Mesothelial cell of epicardium (in vitro differentiated cells): ENCODE measurements around the gene SPAG16. TPM values are rescaled to one million over a fixed set of nuclear protein-coding genes. Genes with fewer than 3 reads are reported as not detected.

Source experiments
- DNase-seq, 2 experiments: peaks; one replicate each; pipeline ENCODE4 v3.0.0; 2021; ENCODE audit warnings: low spot score in 2 of 2; ENCODE audit not compliant: unreplicated experiment in 2 of 2
- H3K27ac Mint-ChIP-seq: 2 replicates; pipeline ENCODE4 v1.8.0; 2021; ENCODE audit warnings: mixed read lengths
- H3K27me3 Mint-ChIP-seq: 2 replicates; pipeline ENCODE4 v1.8.0; 2021; ENCODE audit warnings: low read depth, mixed read lengths
- H3K36me3 Mint-ChIP-seq: 2 replicates; pipeline ENCODE4 v1.8.0; 2021; ENCODE audit warnings: mixed read lengths
- H3K4me1 Mint-ChIP-seq: 2 replicates; pipeline ENCODE4 v1.8.0; 2021; ENCODE audit warnings: mixed read lengths
- H3K4me3 Mint-ChIP-seq: 2 replicates; pipeline ENCODE4 v1.8.0; 2021; ENCODE audit warnings: mild to moderate bottlenecking, moderate library complexity, mixed read lengths
- H3K9me3 Mint-ChIP-seq: 2 replicates; pipeline ENCODE4 v1.8.0; 2021; ENCODE audit warnings: mixed read lengths
- total RNA-seq: library from RNA; stranded (reverse); gene quantifications from 3 replicates; pipeline ENCODE4 v1.2.1, GENCODE V29; 2021
- TF ChIP-seq, protein P1 (sequence below): fragments of 200-600 bp; sonication (generic); IDR thresholded peaks from one replicate; pipeline ENCODE4 v1.5.0; 2021; ENCODE audit warnings: antibody characterized with exemption; ENCODE audit not compliant: unreplicated experiment

The SPAG16 gene
- total RNA-seq, 1 donor from 2014 or later, result 35.1 TPM

- no peak overlapping the region for H3K27ac Mint-ChIP-seq
- H3K4me3 Mint-ChIP-seq, result no peak overlapping the region
- DNase-seq, result no peak
- TF ChIP-seq, protein P1, sequence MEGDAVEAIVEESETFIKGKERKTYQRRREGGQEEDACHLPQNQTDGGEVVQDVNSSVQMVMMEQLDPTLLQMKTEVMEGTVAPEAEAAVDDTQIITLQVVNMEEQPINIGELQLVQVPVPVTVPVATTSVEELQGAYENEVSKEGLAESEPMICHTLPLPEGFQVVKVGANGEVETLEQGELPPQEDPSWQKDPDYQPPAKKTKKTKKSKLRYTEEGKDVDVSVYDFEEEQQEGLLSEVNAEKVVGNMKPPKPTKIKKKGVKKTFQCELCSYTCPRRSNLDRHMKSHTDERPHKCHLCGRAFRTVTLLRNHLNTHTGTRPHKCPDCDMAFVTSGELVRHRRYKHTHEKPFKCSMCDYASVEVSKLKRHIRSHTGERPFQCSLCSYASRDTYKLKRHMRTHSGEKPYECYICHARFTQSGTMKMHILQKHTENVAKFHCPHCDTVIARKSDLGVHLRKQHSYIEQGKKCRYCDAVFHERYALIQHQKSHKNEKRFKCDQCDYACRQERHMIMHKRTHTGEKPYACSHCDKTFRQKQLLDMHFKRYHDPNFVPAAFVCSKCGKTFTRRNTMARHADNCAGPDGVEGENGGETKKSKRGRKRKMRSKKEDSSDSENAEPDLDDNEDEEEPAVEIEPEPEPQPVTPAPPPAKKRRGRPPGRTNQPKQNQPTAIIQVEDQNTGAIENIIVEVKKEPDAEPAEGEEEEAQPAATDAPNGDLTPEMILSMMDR, result no peak
- H3K27me3 Mint-ChIP-seq, result no peaks in the 10 kb centered on the region
- peaks cover 9% of the 10 kb centered on the region for H3K36me3 Mint-ChIP-seq
- peaks cover 39% of the 10 kb centered on the region for H3K9me3 Mint-ChIP-seq
- no peaks in the 10 kb centered on the region for H3K4me1 Mint-ChIP-seq
These were observed 145.3 kb downstream of the SPAG16 start for GRCh38 chr2:213429516-213429915.

DNA sequence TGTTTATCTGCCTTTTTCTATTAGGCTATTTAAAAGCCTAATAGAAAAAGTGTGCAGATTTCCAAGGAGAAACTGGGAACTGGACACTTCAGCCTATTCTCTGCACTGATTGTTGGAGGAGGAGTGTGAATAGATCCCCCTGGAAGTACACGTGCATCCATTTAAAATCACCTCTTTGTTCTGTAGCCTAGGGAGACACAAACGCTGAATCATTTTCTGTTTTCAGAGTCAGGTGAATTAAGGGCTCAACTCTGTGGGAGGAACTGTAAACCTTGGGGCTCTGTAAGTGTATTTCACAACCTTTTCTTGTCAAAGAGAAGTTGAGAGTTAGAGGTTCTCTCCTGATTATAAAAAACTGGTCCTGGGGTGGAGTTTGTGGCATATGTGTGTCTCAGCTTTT, 159.7 kb downstream of the SPAG16 start:
- TF ChIP-seq, protein P1, result no peak
- Mint-ChIP-seq H3K9me3 (peaks cover 55% of the 10 kb centered on the region), H3K4me3 (no peak overlapping the region), H3K4me1 (no peaks in the 10 kb centered on the region), H3K27me3 (no peaks in the 10 kb centered on the region), H3K27ac (no peak overlapping the region), H3K36me3 (peaks cover 5% of the 10 kb centered on the region)
- DNase-seq, result no peak

- H3K27ac Mint-ChIP-seq, result peak overlapping the region; percentile 88
- DNase-seq, result peak in 1 of 2 experiments; percentile 41
- H3K4me3 Mint-ChIP-seq, result peak overlapping the region; percentile 11
- H3K27me3 Mint-ChIP-seq, result no peaks in the 10 kb centered on the region
- H3K36me3 Mint-ChIP-seq, result peaks cover 8% of the 10 kb centered on the region
- peaks cover 14% of the 10 kb centered on the region for H3K4me1 Mint-ChIP-seq
- peaks cover 21% of the 10 kb centered on the region for H3K9me3 Mint-ChIP-seq
- TF ChIP-seq, protein P1, result no peak
These were observed 167.4 kb downstream of the SPAG16 start for GRCh38 chr2:213451542-213452239.

DNA sequence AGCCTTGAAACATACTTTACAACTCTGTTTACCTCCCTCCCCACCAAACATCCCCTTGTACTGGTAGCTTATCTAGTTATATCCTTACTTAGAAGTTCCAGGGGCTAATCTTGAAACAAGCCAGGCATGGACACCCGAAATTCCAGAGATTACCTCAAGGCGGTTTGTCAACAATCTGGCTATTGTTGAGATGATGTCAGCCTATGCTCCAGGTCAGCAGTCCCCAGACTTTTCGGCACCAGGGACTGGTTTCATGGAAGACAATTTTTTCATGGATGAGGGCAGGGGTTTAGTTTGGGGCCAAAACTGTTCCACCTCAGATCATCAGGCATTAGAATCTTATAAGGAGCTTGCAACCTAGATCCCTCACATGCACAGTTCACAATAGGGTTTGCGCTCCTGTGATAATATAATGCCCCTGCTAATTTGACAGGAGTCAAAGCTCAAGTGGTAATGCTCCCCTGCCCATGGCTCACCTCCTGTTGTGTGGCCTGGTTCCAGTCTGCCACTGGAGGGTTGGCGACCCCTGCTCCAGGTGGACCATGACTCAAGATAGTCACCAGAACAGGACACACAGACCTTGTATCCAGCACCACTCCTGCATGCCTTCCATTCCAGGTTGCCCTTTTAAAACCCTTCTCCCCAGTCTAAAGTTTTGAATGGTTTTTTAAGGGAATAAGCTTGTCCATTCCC, 171.2 kb downstream of the SPAG16 start:
- DNase-seq, result no peak
- Mint-ChIP-seq H3K9me3 (peaks cover 10% of the 10 kb centered on the region), H3K4me3 (no peak overlapping the region), H3K27ac (no peak overlapping the region), H3K27me3 (no peaks in the 10 kb centered on the region), H3K4me1 (peaks cover 14% of the 10 kb centered on the region), H3K36me3 (no peaks in the 10 kb centered on the region)
- TF ChIP-seq, protein P1, result no peak

- Mint-ChIP-seq H3K4me3 (no peak overlapping the region), H3K9me3 (peaks cover 61% of the 10 kb centered on the region), H3K27me3 (no peaks in the 10 kb centered on the region), H3K27ac (no peak overlapping the region), H3K4me1 (no peaks in the 10 kb centered on the region), H3K36me3 (peaks cover 7% of the 10 kb centered on the region)
- DNase-seq, result no peak
- TF ChIP-seq, protein P1, result no peak
These were observed 191.2 kb downstream of the SPAG16 start for GRCh38 chr2:213475433-213475832.
